Renal cortex interstitium (tissue), 15 donors: ENCODE data around the gene TOPORS. TPM values are rescaled to one million over a fixed set of nuclear protein-coding genes. Genes with fewer than 3 reads are reported as not detected.
"Not testable (repeated sequence)": the region's sequence is repeated elsewhere in the genome, so short reads cannot be mapped to it uniquely, and the experiment has no call there.

Source experiments
- DNase-seq, 11 donors: peaks; one replicate each; pipeline ENCODE4 v3.0.0-alpha.2; 2013; ENCODE audit warnings: low read depth in 9 of 11, low spot score in 4 of 11; ENCODE audit errors: extremely low read depth in 1 of 11
- long read RNA-seq, 16 experiments: transcript quantifications; one replicate each; lab custom pipeline, GENCODE V29; 2026
- polyA plus RNA-seq, 3 donors: library from polyadenylated mRNA; unstranded; fragments of 120-200 nt; gene quantifications; one replicate each; pipeline ENCODE4 v1.2.1, GENCODE V29; 2013; ENCODE audit not compliant: insufficient read length in 3 of 3

The TOPORS gene
- polyA plus RNA-seq: 10 to 100 TPM; 30.0 to 38.4 (median 30.5) TPM
- long read RNA-seq, donor 1, full-length matches to known transcripts: 5 of 5 reads
- long read RNA-seq, donor 1, partial matches to known transcripts: 0 of 5 reads
- long read RNA-seq, donor 1, other reads (novel, unspliced or antisense): 0 of 5 reads
- long read RNA-seq, donor 2, full-length matches to known transcripts: 6 of 6 reads
- long read RNA-seq, donor 2, partial matches to known transcripts: 0 of 6 reads
- long read RNA-seq, donor 2, other reads (novel, unspliced or antisense): 0 of 6 reads
- long read RNA-seq, donor 3, full-length matches to known transcripts: 9 of 14 reads
- long read RNA-seq, donor 3, partial matches to known transcripts: 5 of 14 reads
- long read RNA-seq, donor 3, other reads (novel, unspliced or antisense): 0 of 14 reads
- long read RNA-seq, donor 4, full-length matches to known transcripts: 10 of 10 reads
- long read RNA-seq, donor 4, partial matches to known transcripts: 0 of 10 reads
- long read RNA-seq, donor 4, other reads (novel, unspliced or antisense): 0 of 10 reads
- long read RNA-seq, donor 5: 0 reads
- long read RNA-seq, donor 6, full-length matches to known transcripts: 10 of 10 reads
- long read RNA-seq, donor 6, partial matches to known transcripts: 0 of 10 reads
- long read RNA-seq, donor 6, other reads (novel, unspliced or antisense): 0 of 10 reads
- long read RNA-seq, donor 7, full-length matches to known transcripts: 15 of 15 reads
- long read RNA-seq, donor 7, partial matches to known transcripts: 0 of 15 reads
- long read RNA-seq, donor 7, other reads (novel, unspliced or antisense): 0 of 15 reads
- long read RNA-seq, donor 8, full-length matches to known transcripts: 14 of 14 reads
- long read RNA-seq, donor 8, partial matches to known transcripts: 0 of 14 reads
- long read RNA-seq, donor 8, other reads (novel, unspliced or antisense): 0 of 14 reads
- long read RNA-seq, donor 9, full-length matches to known transcripts: 5 of 10 reads
- long read RNA-seq, donor 9, partial matches to known transcripts: 5 of 10 reads
- long read RNA-seq, donor 9, other reads (novel, unspliced or antisense): 0 of 10 reads
- long read RNA-seq, donor 10, full-length matches to known transcripts: 11 of 76 reads
- long read RNA-seq, donor 10, partial matches to known transcripts: 65 of 76 reads
- long read RNA-seq, donor 10, other reads (novel, unspliced or antisense): 0 of 76 reads
- long read RNA-seq, donor 11, full-length matches to known transcripts: 14 of 14 reads
- long read RNA-seq, donor 11, partial matches to known transcripts: 0 of 14 reads
- long read RNA-seq, donor 11, other reads (novel, unspliced or antisense): 0 of 14 reads
- long read RNA-seq, donor 12, full-length matches to known transcripts: 5 of 56 reads
- long read RNA-seq, donor 12, partial matches to known transcripts: 0 of 56 reads
- long read RNA-seq, donor 12, other reads (novel, unspliced or antisense): 51 of 56 reads
- long read RNA-seq, donor 13: 0 reads
- long read RNA-seq, donor 14, full-length matches to known transcripts: 10 of 18 reads
- long read RNA-seq, donor 14, partial matches to known transcripts: 8 of 18 reads
- long read RNA-seq, donor 14, other reads (novel, unspliced or antisense): 0 of 18 reads
- long read RNA-seq, donor 15, full-length matches to known transcripts: 6 of 6 reads
- long read RNA-seq, donor 15, partial matches to known transcripts: 0 of 6 reads
- long read RNA-seq, donor 15, other reads (novel, unspliced or antisense): 0 of 6 reads
- long read RNA-seq, donor 16, full-length matches to known transcripts: 24 of 36 reads
- long read RNA-seq, donor 16, partial matches to known transcripts: 12 of 36 reads
- long read RNA-seq, donor 16, other reads (novel, unspliced or antisense): 0 of 36 reads

DNA sequence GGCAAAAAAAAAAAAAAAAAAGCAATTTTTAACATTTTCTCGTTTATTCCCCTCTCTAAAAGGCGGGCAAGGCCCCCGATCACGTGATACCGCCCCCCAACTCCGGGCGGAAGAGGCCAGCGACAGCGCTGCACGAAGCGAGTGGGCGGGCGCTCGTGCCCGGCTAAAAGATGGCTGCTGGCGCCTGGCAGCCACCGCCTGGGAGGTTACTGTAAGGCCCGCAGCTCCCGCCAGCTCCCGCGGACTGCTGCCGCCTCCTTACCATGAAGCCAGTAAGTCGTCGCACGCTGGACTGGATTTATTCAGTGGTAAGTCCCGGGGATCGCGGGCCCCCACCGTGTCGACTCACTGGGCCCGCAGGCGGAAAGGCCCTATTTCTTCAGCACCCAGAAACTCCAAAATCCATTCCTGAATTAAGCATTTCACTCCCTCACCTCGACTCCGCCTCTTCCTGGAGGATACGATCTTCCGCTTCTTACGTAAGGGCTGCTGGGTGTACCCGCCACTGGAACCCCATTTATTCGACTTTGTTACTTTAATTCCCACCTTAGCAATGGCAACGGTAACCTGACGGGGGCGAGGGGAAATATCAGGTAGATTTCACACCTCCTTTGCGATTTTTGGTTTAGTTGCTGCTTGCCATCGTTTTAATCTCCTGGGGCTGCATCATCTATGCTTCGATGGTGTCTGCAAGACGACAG lies at the start of gene TOPORS, which contains the start of gene SMIM27:
TOPORS (minus strand) TSS at position 415 of the 701 bp plus-strand sequence; CDS start at position 265, 150 bp downstream.
SMIM27 (plus strand) TSS at position 156 of the 701 bp plus-strand sequence; CDS start at position 264, 108 bp downstream.
- peak in 10 of 11 donors; percentile 78 to 91 (median 87) for DNase-seq

DNA sequence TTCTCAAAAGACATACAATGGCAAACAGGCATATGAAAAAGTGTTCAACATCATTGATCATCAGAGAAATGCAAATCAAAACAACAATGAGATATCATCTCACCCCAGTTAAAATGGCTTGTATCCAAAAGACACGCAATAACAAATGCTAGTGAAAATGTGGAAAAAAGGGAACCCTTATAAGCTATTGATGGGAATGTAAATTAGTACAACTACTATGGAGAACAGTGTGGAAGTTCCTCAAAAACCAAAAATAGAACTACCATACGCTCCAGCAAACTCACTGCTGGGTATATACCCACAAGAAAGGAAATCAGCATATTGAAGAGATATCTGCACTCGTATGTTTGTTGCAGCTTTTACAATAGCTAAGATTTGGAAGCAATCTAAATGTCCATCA lies 46.6 kb upstream of the TOPORS start:
- not testable (repeated sequence) for DNase-seq

DNA sequence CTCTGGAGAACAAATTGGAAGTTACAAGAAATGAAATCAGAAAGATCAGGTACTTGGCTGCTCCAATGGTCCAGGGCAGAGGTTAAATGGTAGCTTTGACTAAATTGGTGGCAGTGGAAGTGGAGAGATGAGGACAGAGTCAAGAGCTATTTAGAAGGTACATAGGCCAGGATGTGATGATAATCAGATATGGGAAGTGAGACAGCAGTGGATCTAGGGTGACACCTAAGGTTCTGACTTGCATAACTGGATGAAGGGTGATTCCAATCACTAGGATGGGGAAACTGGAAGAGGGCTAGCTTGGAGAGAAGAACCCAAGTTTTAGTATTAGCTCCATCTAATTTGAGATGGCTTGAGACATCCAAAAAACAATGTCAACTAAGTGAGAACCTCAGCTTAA lies 44.5 kb upstream of the TOPORS start:
- no peak for DNase-seq

DNA sequence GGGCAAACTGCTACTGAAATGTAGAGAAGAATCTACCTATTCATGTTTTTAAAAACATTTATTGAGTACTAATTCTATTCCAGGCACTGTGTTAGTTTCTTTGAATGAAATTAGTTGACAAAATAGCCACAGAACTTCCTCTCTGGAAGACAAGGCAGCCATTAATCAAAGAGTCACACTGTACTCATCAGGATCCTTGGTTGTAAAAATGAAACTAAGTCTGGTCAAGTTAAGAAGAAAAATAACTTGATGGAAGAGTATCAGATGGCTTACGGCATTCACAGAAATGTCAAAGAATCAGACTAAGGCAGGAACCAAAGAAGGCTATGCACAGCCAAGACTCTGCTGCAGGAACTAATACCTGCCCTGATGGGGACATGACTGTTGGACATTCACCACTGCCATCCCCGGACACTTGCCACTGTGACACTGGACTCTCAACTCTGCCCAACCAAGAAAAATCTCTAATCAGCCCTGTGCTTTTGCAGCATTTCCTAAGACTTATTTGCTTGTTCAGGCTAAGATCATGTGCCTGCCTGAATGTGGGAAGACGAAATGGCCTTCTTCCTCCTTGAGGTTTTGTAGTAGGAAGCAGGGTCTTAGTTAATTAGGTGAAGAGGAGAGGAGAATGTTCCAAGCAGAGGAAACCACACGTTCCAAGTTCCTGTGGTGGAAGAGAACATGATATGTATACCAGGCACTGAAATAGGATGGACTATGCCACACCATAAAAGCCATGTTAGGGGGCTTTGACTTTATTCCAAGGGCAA lies 43.9 kb upstream of the TOPORS start:
- DNase-seq: no peak

DNA sequence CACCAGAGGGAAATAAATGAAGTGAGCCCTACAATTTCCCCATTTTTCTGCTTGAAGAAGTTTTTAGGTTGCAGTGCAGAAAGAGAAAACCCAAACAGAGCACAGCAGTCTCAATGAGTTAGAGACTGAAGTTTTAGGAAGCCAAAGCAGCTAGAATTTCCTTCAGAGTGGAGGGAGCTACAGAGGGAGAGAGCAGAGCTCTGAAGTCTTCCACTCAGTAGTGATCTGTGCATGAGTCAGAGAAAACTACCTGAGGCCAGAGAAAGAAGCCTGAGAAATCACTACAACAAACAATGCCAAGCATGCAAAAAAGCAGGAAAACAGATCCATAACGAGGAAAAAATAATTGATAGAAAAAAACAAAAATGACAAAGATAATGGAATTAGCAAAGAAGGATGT lies 38.5 kb upstream of the TOPORS start:
- DNase-seq: no peak

DNA sequence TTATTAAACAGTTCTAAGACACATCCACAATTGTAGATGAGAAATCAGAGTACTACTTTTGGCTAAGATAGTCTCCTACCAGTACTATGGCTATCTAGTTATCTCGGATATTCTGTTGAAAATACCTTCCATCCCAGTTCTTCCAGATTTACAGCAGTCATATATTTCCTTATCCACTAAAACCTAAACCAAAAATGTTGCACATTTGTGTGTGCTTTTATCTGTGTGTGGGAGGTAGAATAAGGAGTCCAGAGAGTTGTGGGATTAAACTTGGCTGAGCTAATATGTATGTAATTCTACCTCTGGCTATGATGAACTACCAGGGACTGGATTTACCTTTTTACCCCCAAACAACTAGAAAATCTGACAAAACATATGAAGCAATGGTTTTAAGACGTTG lies 38.1 kb upstream of the TOPORS start:
- DNase-seq: no peak

DNA sequence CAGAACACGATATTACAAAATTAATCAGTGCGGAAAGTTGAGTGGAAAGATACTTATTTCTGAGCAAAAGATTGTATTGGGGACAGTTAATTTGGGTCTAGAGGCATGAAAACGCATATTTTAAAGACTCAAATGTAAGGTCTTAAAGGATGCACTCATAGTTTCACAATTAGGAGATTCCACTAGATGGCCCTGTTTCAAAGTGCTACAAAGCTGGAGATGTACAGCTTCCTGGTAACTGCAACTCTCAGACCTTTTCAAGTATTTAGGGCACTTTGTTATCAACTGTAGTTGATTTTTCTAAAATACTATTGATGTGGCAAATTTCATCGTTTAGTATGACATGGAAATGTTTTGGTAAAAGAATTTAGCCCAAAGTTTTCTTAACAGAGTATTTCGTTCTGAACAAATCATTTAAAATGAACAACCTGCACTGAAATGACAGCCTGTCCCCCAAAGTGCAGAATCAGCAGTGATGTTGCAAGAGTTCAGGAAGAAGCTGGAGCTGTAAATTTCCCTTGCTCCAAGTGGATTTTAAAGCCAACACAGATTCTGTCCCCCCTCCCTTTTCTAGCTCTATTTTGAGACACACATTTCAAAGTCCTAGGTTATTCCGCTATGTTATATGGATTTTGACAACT lies 36.8 kb upstream of the TOPORS start:
- peak in 8 of 11 donors; percentile 16 to 40 (median 22) for DNase-seq

DNA sequence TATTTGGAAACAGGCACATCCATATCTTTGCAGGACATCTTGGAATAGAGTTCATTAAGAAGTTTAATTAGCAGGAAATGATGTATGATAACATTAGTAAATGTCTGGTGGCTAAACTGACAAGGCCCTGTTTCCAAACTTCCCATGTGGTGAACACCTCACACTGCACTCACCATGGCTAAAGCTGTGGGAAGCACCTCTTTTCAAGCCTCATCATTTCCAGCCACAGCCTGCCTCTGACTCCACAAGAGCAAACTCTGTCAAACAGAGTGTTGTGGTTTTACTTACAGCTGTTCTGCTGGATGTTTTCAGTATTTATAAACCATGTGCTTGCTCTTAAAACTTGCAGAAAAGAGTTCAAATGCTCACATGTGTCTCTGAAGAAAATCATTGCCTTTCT lies 35.5 kb upstream of the TOPORS start:
- no peak for DNase-seq

DNA sequence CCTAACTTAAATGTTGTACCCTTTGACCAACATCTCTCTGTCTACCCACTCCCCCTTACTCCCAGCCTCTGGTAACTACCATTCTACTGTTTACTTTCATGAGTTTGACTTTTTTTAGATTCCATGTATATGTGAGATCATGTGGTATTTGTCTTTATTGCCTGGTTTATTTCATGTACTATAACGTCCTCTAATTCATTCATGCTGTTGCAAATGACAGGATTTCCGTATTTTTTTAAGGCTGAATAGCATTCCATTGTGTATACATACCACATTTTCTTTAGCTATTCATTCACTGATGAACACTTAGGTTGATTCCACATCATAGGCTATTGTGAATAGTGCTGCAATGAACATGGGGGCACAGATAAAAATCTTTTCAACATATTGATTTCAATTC lies 32.4 kb upstream of the TOPORS start:
- DNase-seq: no peak

DNA sequence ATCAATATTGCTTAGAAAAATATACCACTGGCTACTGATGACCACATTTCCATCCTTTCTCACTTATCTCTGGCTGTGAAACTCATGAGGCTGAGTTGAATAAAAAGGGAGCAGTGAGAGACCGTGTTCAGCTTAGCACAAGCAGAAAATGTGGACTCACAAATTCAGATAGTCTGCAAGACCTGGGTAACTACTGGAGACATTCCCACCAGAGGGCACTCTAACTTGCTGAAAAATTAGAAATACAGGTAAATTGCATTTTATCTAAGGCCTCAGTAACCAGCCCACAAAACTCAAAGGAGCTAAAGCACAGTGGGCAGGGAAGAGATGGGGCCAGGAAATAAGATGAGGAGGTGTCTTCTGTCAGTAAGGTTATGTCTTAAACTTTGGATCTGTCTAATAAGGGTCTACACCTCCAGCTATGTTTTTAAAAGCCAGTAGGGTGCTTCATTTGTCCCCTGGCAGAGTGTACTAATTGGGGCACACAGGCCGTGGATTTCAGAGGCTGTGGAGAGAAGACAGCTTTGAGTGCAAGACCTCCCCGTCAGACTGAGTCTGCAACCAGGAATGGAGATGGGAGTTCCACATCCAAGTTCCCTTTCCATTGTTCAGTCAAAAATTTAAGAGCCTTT lies 29.2 kb upstream of the TOPORS start:
- peak; percentile 12 to 70 (median 46) for DNase-seq

DNA sequence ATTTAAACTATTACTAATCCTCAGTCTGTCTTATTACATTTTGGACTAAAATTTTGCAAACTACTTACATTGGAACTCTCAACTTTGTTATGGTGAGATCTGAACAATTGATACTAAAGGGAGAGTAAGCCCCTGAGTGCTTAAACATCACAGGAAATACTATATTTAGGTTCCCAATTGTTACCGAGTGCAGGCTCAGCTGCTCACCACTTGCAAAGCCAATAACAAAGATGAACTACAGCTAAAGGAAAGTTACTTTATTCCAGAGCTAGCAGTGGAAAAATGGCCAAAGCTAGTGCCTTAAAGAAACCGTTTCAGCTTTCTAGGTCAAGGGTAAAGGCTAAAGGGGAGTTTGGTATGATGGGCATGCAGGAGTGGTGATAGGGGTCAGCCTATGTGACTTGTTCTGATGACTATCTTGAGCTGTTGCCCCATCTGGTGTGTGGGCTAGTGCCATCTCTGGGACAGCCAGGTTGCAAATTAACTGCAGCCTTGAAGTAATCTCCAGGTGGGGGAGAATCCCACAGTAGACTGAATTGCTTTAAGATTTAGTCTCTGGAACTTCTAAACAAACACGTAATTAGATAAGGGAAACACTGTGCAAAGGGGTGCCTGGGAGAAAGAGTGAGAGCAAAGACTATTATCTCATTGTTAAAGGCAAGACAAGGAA lies 28.4 kb upstream of the TOPORS start:
- DNase-seq: no peak

DNA sequence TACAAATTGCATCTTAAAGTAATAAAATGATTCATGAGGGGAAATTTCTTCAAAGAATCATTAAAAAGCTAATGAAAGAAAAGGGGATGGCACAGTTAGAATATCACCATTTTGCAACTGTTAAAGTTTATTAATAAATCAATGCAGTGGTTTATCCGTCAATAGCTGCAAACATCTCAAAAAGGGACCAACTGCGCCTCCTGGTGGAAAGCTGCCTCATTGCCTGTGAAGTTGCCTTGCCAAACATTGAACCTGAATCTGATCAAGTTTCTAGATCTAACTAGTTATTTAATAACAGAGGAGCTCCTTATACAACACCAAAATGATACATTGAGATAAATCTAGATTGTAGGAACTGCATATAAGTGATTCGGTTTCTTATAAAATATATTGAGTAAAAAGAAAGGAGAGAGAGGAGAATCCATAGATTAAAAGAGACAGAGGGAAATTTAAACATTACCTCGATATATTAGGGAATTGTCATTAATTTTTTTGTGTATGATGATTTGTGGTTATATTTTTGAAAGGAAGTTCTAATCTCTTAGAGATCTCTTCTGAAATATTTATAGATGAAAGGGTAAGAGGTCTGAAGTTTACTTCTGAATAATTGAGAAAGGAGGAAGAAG lies 27.4 kb upstream of the TOPORS start:
- DNase-seq: peak in 9 of 11 donors; percentile 18 to 56 (median 40)

DNA sequence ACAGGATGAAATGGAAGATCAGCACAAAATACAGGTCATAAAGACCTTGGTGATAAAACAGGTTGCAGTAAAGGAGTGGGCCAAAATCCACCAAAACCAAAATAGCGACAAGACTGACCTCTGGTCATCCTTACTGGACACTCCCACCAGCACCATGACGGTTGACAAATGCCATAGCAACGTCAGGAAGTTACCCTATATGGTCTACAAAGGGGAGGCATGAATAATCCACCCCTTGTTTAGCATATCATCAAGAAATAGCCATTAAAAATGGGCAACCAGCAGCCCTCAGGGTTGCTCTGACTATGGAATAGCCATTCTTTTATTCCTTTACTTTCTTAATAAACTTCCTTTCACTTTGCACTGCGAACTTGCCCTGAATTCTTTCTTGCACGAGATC lies 26.6 kb upstream of the TOPORS start:
- no peak for DNase-seq

DNA sequence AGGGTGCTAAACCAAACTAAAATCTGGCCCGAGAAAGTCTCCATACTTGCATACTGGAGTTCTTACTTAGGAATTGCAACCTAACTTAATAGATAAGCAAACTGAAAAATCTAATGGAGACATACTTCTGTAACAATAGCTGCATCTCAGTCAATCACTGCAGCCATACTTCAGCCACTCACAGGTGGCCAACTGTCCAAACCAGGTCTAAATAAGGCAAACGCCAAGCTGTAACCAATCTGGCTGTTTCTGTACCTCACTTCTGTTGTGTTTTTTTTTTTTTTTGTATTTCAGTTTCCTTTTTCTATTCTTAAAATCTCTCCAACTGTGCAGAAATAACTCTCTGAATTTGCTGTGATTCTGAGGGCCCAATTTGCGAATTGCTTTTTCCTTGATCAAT lies 24.9 kb upstream of the TOPORS start:
- DNase-seq: no peak

DNA sequence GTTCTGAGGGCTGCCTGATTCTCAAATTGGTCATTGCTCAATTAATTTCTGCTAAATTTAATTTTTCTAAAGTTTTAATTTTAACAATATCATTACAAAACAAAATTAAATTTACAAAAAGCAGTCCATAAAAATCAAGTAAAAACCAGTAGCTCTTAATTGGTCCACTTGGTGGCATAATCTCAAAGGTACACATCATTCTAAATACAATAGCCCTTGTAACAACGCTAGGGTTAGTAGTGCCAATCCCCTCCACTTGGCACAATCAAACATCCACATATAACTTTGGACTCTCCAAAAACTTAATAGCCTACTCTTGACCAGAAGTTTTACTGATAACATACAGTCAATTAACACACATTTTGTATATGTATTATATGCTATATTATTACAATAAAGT lies 22.5 kb upstream of the TOPORS start:
- no peak for DNase-seq
